ENCODE results near the gene CLN6.
"Not testable (repeated sequence)": the region's sequence is repeated elsewhere in the genome, so short reads cannot be mapped to it uniquely, and the experiment has no call there.

CLN6 gene

GRCh38 chr15:68231102-68231818 is 1.7 kb upstream of the CLN6 start:
- H3K9ac ChIP-seq (ENCODE audit: low read length): no peak overlapping the region
- no peaks in the 10 kb centered on the region for H3K9me3 ChIP-seq (ENCODE audit: control insufficient read depth, insufficient read depth, low read depth, low read length)
- H3K27me3 ChIP-seq (ENCODE audit: control insufficient read depth, insufficient read depth, low read length): 0 out of 2 replicates have a peak, but pooled peaks cover 5% of the 10 kb centered on the region
- H3K36me3 ChIP-seq (ENCODE audit: control insufficient read depth, insufficient read depth, low read length): no peaks in the 10 kb centered on the region
- no peak overlapping the region for H3K27ac ChIP-seq (ENCODE audit: low read depth, low read length)
- H3K4me3 ChIP-seq (ENCODE audit: low read depth, low read length): no peak overlapping the region
- H3K4me1 ChIP-seq (ENCODE audit: control insufficient read depth, insufficient read depth, low read length): peaks cover 25% of the 10 kb centered on the region

GRCh38 chr15:68230157-68231100 is 901 bp upstream of the CLN6 start:
- peaks cover 25% of the 10 kb centered on the region for H3K4me1 ChIP-seq (ENCODE audit: control insufficient read depth, insufficient read depth, low read length)
- no peaks in the 10 kb centered on the region for H3K9me3 ChIP-seq (ENCODE audit: control insufficient read depth, insufficient read depth, low read depth, low read length)
- no peaks in the 10 kb centered on the region for H3K36me3 ChIP-seq (ENCODE audit: control insufficient read depth, insufficient read depth, low read length)
- H3K9ac ChIP-seq (ENCODE audit: low read length): peak overlapping the region; percentile 71
- no peak overlapping the region for H3K27ac ChIP-seq (ENCODE audit: low read depth, low read length)
- 0 out of 2 replicates have a peak, but pooled peaks cover 5% of the 10 kb centered on the region for H3K27me3 ChIP-seq (ENCODE audit: control insufficient read depth, insufficient read depth, low read length)
- peak overlapping the region; percentile 88 for H3K4me3 ChIP-seq (ENCODE audit: low read depth, low read length)

- Histone ChIP-seq H3K36me3 (ENCODE audit: control insufficient read depth, insufficient read depth, low read length) (peaks cover 3% of the 10 kb centered on the region; the same call in 1 of the 2 replicates), H3K9ac (ENCODE audit: low read length) (peak overlapping the region; percentile 92), H3K27ac (ENCODE audit: low read depth, low read length) (peak overlapping the region; percentile 72), H3K4me3 (ENCODE audit: low read depth, low read length) (peak overlapping the region; percentile 88), H3K4me1 (ENCODE audit: control insufficient read depth, insufficient read depth, low read length) (peaks cover 21% of the 10 kb centered on the region), H3K27me3 (ENCODE audit: control insufficient read depth, insufficient read depth, low read length) (0 out of 2 replicates have a peak, but pooled peaks cover 5% of the 10 kb centered on the region), H3K9me3 (ENCODE audit: control insufficient read depth, insufficient read depth, low read depth, low read length) (peaks cover 9% of the 10 kb centered on the region; the same call in 1 of the 2 replicates)
Measured at GRCh38 chr15:68228971-68229385, 550 bp downstream of the CLN6 start.

GRCh38 chr15:68228143-68228970 is 1.2 kb downstream of the CLN6 start:
- peaks cover 5% of the 10 kb centered on the region; the same call in 1 of the 2 replicates for H3K36me3 ChIP-seq (ENCODE audit: control insufficient read depth, insufficient read depth, low read length)
- H3K9me3 ChIP-seq (ENCODE audit: control insufficient read depth, insufficient read depth, low read depth, low read length): peaks cover 12% of the 10 kb centered on the region
- H3K27ac ChIP-seq (ENCODE audit: low read depth, low read length): peak overlapping the region; percentile 72; the same call in 1 of the 2 replicates
- peaks cover 15% of the 10 kb centered on the region for H3K4me1 ChIP-seq (ENCODE audit: control insufficient read depth, insufficient read depth, low read length)
- H3K27me3 ChIP-seq (ENCODE audit: control insufficient read depth, insufficient read depth, low read length): 0 out of 2 replicates have a peak, but pooled peaks cover 5% of the 10 kb centered on the region
- H3K9ac ChIP-seq (ENCODE audit: low read length): peak overlapping the region; percentile 92
- H3K4me3 ChIP-seq (ENCODE audit: low read depth, low read length): peak overlapping the region; percentile 88

GRCh38 chr15:68227643-68228142 is 1.8 kb downstream of the CLN6 start:
- Histone ChIP-seq H3K4me1 (ENCODE audit: control insufficient read depth, insufficient read depth, low read length) (peaks cover 14% of the 10 kb centered on the region), H3K9me3 (ENCODE audit: control insufficient read depth, insufficient read depth, low read depth, low read length) (peaks cover 17% of the 10 kb centered on the region), H3K27me3 (ENCODE audit: control insufficient read depth, insufficient read depth, low read length) (0 out of 2 replicates have a peak, but pooled peaks cover 5% of the 10 kb centered on the region), H3K36me3 (ENCODE audit: control insufficient read depth, insufficient read depth, low read length) (peaks cover 9% of the 10 kb centered on the region), H3K4me3 (ENCODE audit: low read depth, low read length) (peak overlapping the region; percentile 88), H3K27ac (ENCODE audit: low read depth, low read length) (no peak overlapping the region), H3K9ac (ENCODE audit: low read length) (peak overlapping the region; percentile 92)

- not testable (repeated sequence) for H3K4me3 ChIP-seq (ENCODE audit: low read depth, low read length)
Measured at GRCh38 chr15:68225442-68225841, 4.1 kb downstream of the CLN6 start.

GRCh38 chr15:68224546-68225250 is 4.8 kb downstream of the CLN6 start:
- H3K9me3 ChIP-seq (ENCODE audit: control insufficient read depth, insufficient read depth, low read depth, low read length): peaks cover 24% of the 10 kb centered on the region
- H3K36me3 ChIP-seq (ENCODE audit: control insufficient read depth, insufficient read depth, low read length): peaks cover 11% of the 10 kb centered on the region
- no peak overlapping the region for H3K27ac ChIP-seq (ENCODE audit: low read depth, low read length)
- no peaks in the 10 kb centered on the region for H3K27me3 ChIP-seq (ENCODE audit: control insufficient read depth, insufficient read depth, low read length)
- H3K4me3 ChIP-seq (ENCODE audit: low read depth, low read length): no peak overlapping the region
- no peak overlapping the region for H3K9ac ChIP-seq (ENCODE audit: low read length)
- H3K4me1 ChIP-seq (ENCODE audit: control insufficient read depth, insufficient read depth, low read length): peaks cover 8% of the 10 kb centered on the region; the same call in 1 of the 2 replicates

More at GRCh38 chr15:68225442-68225841, 4.1 kb downstream of the CLN6 start:
- peaks cover 20% of the 10 kb centered on the region for H3K9me3 ChIP-seq (ENCODE audit: control insufficient read depth, insufficient read depth, low read depth, low read length)
- H3K36me3 ChIP-seq (ENCODE audit: control insufficient read depth, insufficient read depth, low read length); H3K9ac ChIP-seq (ENCODE audit: low read length); H3K27ac ChIP-seq (ENCODE audit: low read depth, low read length); H3K27me3 ChIP-seq (ENCODE audit: control insufficient read depth, insufficient read depth, low read length): not testable (repeated sequence)
- peaks cover 14% of the 10 kb centered on the region for H3K4me1 ChIP-seq (ENCODE audit: control insufficient read depth, insufficient read depth, low read length)

GRCh38 chr15:68224108-68224507 is 5.4 kb downstream of the CLN6 start:
- Histone ChIP-seq H3K27me3 (ENCODE audit: control insufficient read depth, insufficient read depth, low read length) (no peaks in the 10 kb centered on the region), H3K4me1 (ENCODE audit: control insufficient read depth, insufficient read depth, low read length) (peaks cover 8% of the 10 kb centered on the region; the same call in 1 of the 2 replicates), H3K4me3 (ENCODE audit: low read depth, low read length) (no peak overlapping the region), H3K9ac (ENCODE audit: low read length) (no peak overlapping the region), H3K9me3 (ENCODE audit: control insufficient read depth, insufficient read depth, low read depth, low read length) (peaks cover 25% of the 10 kb centered on the region), H3K36me3 (ENCODE audit: control insufficient read depth, insufficient read depth, low read length) (peaks cover 16% of the 10 kb centered on the region), H3K27ac (ENCODE audit: low read depth, low read length) (no peak overlapping the region)

GRCh38 chr15:68223171-68223570 is 6.4 kb downstream of the CLN6 start:
- H3K9ac ChIP-seq (ENCODE audit: low read length): no peak overlapping the region

GRCh38 chr15:68222432-68222743 is 7.1 kb downstream of the CLN6 start:
- H3K36me3 ChIP-seq (ENCODE audit: control insufficient read depth, insufficient read depth, low read length): peaks cover 32% of the 10 kb centered on the region
- not testable (repeated sequence) for H3K27ac ChIP-seq (ENCODE audit: low read depth, low read length); H3K4me1 ChIP-seq (ENCODE audit: control insufficient read depth, insufficient read depth, low read length); H3K27me3 ChIP-seq (ENCODE audit: control insufficient read depth, insufficient read depth, low read length); H3K4me3 ChIP-seq (ENCODE audit: low read depth, low read length); H3K9ac ChIP-seq (ENCODE audit: low read length)
- peaks cover 25% of the 10 kb centered on the region for H3K9me3 ChIP-seq (ENCODE audit: control insufficient read depth, insufficient read depth, low read depth, low read length)

More at GRCh38 chr15:68223171-68223570, 6.4 kb downstream of the CLN6 start:
- Histone ChIP-seq H3K4me1 (ENCODE audit: control insufficient read depth, insufficient read depth, low read length) (peaks cover 3% of the 10 kb centered on the region; the same call in 1 of the 2 replicates), H3K36me3 (ENCODE audit: control insufficient read depth, insufficient read depth, low read length) (peaks cover 26% of the 10 kb centered on the region), H3K4me3 (ENCODE audit: low read depth, low read length) (no peak overlapping the region), H3K27ac (ENCODE audit: low read depth, low read length) (no peak overlapping the region), H3K9me3 (ENCODE audit: control insufficient read depth, insufficient read depth, low read depth, low read length) (peaks cover 25% of the 10 kb centered on the region), H3K27me3 (ENCODE audit: control insufficient read depth, insufficient read depth, low read length) (no peaks in the 10 kb centered on the region)
